ENCODE data around the gene FKBP15.
"Not testable (repeated sequence)": the region's sequence is repeated elsewhere in the genome, so short reads cannot be mapped to it uniquely, and the experiment has no call there.

Gene FKBP15

GRCh38 chr9:113179839-113180238 lies 41.2 kb downstream of the FKBP15 start:
- DNase-seq (ENCODE audit: low read depth in 2 of 2) = no peak

DNA sequence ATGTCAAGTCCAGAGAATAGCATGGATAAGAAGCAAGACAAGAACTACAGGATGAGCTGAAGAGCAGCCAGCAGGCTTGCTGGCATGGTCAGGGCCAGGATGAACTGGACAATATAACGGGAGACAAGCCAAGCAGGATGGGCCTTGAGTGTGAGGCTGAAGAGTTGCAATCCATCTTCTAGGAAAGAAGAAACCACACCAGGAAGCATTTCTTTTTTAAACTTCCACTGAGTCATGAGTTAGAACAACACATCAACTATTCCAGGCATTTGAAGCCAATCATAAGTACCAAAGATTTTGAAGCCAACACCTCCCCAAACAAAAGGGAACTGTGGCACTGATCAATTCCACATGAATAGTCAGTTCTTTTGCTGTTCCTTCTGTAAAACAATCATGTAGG lies 43.0 kb downstream of the FKBP15 start:
- DNase-seq (ENCODE audit: low read depth in 2 of 2) = no peak

GRCh38 chr9:113177251-113177650 lies 43.8 kb downstream of the FKBP15 start:
- DNase-seq (ENCODE audit: low read depth in 2 of 2) = no peak

DNA sequence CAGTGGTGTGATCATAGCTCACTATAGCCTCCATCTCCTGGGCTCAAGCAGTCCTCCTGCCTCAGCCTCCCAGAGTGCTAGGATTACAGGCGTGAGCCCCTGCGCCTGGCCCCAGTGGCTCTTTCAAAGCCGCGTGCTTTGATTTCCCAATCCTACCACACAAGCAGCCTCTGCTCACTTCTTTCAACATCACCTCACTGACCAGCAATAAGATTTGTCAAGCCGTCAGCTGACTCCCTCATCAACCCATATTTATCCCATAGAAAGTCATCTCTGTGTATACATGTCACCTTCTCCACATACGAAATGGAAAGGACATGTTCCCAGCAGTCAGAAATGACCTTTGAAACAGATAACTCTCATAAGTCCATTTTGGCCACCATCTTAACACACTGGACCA lies 44.3 kb downstream of the FKBP15 start:
- no peak for DNase-seq (ENCODE audit: low read depth in 2 of 2)

DNA sequence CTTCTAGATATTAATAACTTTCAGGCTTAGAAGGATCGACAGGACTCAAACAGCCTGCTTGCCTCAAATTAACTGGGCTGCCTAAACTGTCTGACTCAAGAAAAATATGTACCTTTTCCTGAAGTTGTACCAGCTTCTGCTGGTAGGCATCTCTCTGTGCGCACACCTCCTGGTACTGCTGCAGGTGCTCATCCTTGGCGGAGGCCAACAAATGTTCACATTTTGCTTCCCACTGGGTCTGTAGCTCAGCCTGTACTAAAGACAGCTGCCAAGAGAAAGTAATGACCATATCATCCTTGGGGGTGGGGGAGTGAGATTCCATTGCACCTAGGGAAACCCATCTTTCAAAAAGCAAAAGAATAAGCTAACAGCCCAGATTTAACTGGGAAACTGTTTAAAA lies 47.7 kb downstream of the FKBP15 start:
- DNase-seq (ENCODE audit: low read depth in 2 of 2) = no peak

- no peak for DNase-seq (ENCODE audit: low read depth in 2 of 2)
These were observed 52.3 kb downstream of the FKBP15 start for GRCh38 chr9:113168809-113169208.

- no peak for DNase-seq (ENCODE audit: low read depth in 2 of 2)
These were observed 55.0 kb downstream of the FKBP15 start for GRCh38 chr9:113166039-113166438.

DNA sequence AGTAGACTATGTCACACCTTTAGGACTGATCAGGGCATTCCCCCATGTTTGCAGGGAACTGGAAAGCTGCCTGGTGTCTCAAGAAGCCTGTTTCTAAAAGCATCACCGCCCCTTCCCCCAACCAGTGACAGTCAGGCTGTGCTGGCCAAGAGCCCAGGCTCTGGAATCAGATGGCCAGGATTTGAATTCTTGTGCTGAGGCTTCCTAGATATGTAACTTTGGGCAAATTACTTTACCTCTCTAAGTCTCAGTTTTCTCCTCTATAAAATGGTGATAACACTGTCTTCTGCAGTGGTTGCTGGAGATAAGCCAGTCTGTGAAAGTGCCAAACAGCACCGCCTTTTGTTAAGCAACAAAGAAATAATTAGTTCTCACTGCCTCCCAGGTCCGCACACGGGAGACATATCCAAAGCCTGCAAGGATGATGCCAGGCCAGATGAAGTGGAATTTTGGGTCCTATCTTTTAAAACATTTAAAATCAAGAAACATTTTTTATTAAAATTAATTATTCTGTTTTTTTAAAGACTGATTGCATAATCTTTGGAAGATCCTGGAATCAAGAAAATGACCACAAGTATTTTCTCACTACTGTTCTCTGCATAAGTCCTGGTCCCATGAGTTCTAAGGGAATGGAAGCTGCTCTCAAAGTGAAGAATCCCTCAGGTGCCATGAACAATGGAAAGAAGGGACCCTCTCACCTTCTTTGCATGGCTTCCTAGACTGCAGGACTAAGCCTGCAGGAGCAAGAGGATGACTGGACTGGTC lies 56.4 kb downstream of the FKBP15 start:
- no peak for DNase-seq (ENCODE audit: low read depth in 2 of 2)

GRCh38 chr9:113163001-113163400 lies 58.1 kb downstream of the FKBP15 start:
- DNase-seq (ENCODE audit: low read depth in 2 of 2) = no peak

DNA sequence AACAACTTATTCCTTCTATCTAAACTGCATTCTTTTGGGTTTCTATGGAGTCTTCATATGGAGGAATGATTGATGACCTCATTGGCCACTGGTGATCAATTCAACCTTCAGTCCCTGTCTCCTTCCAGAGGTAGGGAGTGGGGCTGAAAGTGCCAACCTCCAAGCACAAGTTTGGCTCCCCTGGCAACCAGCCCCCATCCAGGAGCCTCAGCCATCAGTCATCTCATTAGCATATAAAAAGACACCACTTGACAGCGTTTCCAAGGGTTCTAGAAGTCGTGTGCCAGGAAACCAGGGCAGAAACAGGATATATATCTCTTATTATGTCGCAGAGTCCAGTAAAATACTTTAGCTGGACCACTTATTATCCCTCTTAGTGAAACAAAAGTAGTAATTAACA lies 60.5 kb downstream of the FKBP15 start:
- DNase-seq (ENCODE audit: low read depth in 2 of 2) = no peak

DNA sequence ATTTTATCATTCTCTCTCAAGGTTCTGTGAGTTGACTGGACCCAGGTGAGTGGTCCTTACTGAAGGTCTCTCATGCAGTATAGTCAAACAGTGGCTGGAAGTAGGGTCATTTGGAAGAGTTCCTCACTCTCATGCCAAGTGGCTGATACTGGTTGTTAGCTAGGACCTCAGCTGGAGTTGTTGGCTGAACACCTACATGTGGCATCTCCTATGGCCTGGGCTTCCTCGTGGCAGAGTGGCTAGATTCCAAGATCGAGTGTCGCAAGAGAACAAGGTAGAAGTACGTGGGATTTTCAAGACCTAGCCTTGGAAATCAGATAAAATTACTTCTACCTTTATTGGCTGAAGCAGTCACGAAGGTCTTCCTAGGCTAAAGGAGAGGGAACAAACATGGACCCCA lies 62.6 kb downstream of the FKBP15 start:
- DNase-seq (ENCODE audit: low read depth in 2 of 2) = no peak

GRCh38 chr9:113156880-113157279 lies 64.2 kb downstream of the FKBP15 start:
- no peak for DNase-seq (ENCODE audit: low read depth in 2 of 2)

DNA sequence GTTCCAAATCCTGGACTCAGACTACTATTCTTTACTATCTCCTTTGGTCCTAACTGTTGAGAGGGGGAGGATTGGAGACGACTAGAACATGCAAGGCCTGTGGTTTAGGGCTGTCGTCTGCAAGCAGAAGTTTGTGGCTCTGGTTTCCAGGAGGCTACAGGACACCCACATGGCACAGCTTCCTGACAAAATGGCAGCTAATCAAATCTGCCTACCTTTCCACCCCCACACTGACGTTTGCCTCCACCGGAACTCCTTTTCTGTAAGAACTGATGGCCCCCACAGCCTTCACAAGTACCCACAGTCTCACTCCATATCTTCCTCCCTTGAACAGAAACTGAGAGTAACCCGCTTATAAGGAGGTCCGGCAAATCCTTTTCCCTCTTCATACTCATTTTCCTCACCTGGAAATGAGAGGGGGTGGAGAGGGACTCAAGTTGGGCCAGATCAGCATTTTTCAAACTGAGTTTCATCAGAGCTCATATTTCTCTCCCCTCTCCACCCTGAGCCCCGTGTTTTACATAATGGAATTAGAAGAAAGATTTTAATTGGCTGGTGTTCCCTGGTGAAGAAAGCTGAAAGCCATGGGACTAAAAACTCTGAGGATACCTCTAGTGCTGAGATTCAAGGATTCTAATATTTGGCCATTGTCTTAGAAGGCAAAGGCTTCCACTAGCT lies 65.0 kb downstream of the FKBP15 start:
- no peak for DNase-seq (ENCODE audit: low read depth in 2 of 2)

DNA sequence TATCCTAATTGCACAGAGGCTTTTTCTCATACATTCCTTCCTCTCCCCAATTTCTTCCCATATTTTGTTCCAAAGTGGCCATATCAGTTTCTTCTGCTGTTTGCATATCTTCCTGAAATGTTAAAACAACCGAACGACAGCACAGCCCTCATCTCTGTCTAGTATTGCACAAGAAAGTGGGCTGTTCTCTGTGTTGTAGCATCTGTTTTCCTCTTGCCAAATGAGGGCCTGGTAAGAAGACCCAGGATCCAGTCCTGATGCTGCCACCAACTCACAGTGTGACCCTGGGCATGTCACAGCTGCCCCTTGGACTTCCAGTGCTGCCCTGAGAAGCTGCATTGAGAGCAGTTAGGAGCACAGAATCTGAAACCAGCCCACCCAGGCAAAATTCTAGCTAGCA lies 66.1 kb downstream of the FKBP15 start:
- no peak for DNase-seq (ENCODE audit: low read depth in 2 of 2)

- no peak for DNase-seq (ENCODE audit: low read depth in 2 of 2)
These were observed 66.6 kb downstream of the FKBP15 start for GRCh38 chr9:113154471-113154870.

DNA sequence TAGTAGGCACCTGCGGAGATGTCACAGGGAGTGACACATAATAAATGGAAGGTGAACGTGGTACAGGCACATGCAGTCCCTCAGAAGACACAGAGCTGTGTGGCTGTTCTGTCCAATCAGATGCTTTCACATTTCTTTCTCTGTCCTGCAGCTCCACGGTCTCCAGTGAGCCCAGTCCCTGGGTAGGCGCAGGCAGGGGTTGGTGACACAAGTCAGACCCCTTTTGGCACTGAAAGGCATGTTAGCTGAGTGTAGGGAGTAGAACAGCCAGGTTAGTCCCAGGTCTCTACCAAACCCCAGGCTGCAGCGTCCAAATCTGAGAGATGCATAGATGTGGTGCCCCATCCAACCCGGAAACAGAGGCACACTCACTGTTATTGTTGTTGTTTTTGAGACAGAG lies 67.5 kb downstream of the FKBP15 start:
- no peak for DNase-seq (ENCODE audit: low read depth in 2 of 2)

DNA sequence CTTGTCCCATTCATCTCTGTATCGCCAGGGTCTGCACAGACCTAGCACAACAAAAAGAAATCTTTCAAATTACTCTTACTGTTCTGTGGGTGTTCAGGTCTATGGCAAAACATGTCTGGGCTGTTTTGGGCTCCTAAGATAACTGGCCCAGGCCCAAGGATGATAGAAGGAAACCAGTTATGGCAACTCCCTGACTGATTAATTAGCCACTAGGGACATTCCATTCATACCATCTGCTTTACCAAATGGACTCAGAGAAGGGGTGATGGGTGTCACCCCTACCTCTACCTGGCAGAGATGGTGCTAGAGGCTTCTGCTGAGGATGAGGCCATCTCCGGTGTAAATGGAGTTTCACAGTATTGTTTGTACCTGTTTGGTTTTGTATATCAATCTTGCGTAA lies 68.4 kb downstream of the FKBP15 start:
- no peak for DNase-seq (ENCODE audit: low read depth in 2 of 2)

GRCh38 chr9:113151696-113152630 lies 69.1 kb downstream of the FKBP15 start:
- DNase-seq (ENCODE audit: low read depth in 2 of 2) = no peak

DNA sequence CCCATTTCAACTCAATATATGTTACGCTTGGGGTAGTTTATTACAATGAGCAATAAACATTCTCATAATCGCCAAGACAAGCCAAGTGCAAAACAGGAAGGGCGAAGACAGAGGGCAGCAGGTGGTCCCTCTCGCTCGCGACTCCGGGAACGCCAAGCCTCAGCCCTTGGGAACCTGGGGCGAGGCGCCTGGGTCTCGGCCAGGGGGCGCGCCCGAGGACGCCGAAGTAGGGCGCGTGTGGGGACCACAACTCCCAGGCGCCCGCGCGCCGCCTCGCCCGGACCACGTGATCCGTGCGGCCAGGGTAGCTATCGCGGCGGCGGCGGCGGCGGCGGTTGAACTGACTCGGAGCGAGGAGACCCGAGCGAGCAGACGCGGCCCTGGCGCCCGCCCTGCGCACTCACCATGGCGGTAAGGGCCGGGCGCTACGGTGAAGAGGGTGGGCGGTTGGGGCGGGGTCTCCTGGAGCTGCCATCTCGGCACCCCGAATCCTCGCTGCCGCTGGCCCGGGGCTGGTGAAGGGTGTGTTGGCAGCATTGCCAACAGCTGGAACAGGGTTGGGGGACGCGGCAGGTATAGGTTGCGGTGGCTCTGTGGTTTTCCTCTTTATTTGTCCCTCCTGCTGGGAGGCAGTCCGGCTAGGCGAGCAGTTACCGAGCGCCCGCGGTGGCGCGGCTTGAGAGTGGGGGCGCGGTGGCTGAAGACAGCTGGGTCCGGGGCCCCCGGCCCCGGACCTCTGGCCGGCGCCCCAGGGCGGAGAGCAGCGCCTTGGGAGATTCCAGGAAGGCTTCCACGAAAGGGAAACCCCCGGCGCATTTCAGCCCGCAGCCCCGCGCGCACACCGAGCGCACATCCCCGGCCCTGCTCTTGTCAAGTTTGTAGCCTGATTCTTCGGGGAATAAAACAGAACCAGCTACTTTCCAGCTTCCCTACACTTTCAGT lies 70.1 kb downstream of the FKBP15 start, which contains the start of gene SLC31A2:
Gene SLC31A2 (plus strand): TSS at position 338 of the 942 bp plus-strand sequence. CDS start 68 bp downstream, at position 406.
- DNase-seq (ENCODE audit: low read depth in 2 of 2) = peak; percentile 45 to 77

DNA sequence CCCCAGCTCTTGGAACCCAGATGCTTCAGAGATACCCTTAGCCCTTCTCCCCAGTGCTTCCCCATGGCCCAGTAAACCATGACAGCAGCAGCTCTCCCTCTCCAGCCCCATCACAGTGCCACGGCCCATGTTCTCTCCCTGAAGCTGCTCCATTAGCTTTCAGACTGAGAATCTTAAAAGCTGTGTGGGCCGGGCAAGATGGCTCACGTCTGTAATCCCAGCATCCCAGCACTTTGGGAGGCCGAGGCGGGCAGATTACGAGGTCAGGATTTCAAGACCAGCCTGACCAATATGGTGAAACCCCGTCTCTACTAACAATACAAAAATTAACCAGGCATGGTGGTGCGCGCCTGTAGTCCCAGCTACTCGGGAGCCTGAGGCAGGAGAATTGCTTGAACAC lies 71.5 kb downstream of the FKBP15 start:
- DNase-seq (ENCODE audit: low read depth in 2 of 2) = not testable (repeated sequence)
